Natural killer cell (primary cell): ENCODE measurements around the gene OSBPL3. TPM values are rescaled to one million over a fixed set of nuclear protein-coding genes. Genes with fewer than 3 reads are reported as not detected.

ENCODE experiments used
- ATAC-seq, 3 donors: fragments of 150-1000 bp in 2 of 3; fragments of 200-7000 bp in 1 of 3; cut with Tn5 transposase; 1 replicate in 1 of 3; 2 replicates in 2 of 3; pipeline ENCODE4 v1.10.0; 2021; ENCODE audit warnings: mild to moderate bottlenecking in 2 of 3, moderate library complexity in 2 of 3
- DNase-seq, 2 donors: peaks; one replicate each; pipeline versions ENCODE4 v3.0.0 to v3.0.0-alpha.2; 2013 to 2021; ENCODE audit warnings: mixed read lengths in 1 of 2
- H3K27ac ChIP-seq: one replicate; pipeline ENCODE4 v1.5.1; 2013; ENCODE audit warnings: mild to moderate bottlenecking, low read length
- H3K27me3 ChIP-seq: one replicate; pipeline ENCODE4 v1.6.1; 2013; ENCODE audit warnings: low read length; ENCODE audit not compliant: control insufficient read depth, insufficient read depth
- H3K36me3 ChIP-seq: one replicate; pipeline ENCODE4 v1.6.1; 2013; ENCODE audit warnings: low read length; ENCODE audit not compliant: control insufficient read depth, insufficient read depth
- H3K4me1 ChIP-seq: one replicate; pipeline ENCODE4 v1.6.1; 2013; ENCODE audit warnings: low read length; ENCODE audit not compliant: control insufficient read depth, insufficient read depth
- H3K4me3 ChIP-seq: one replicate; pipeline ENCODE4 v1.5.1; 2013; ENCODE audit warnings: low read length
- H3K9me3 ChIP-seq: one replicate; pipeline ENCODE4 v1.6.1; 2013; ENCODE audit warnings: low read length; ENCODE audit not compliant: control insufficient read depth, insufficient read depth
- H3K27ac Mint-ChIP-seq, 2 donors: one replicate each; pipeline ENCODE4 v1.8.0; 2022; ENCODE audit warnings: mild to moderate bottlenecking in 2 of 2, mixed read lengths in 2 of 2, moderate library complexity in 1 of 2
- H3K27me3 Mint-ChIP-seq, 2 donors: one replicate each; pipeline ENCODE4 v1.8.0; 2022; ENCODE audit warnings: low read depth in 2 of 2, mixed read lengths in 2 of 2
- H3K36me3 Mint-ChIP-seq: one replicate; pipeline ENCODE4 v1.8.0; 2022; ENCODE audit warnings: mixed read lengths
- H3K4me1 Mint-ChIP-seq, 2 donors: one replicate each; pipeline ENCODE4 v1.8.0; 2022; ENCODE audit warnings: mixed read lengths in 2 of 2
- H3K4me3 Mint-ChIP-seq: one replicate; pipeline ENCODE4 v1.8.0; 2022; ENCODE audit warnings: mild to moderate bottlenecking, moderate library complexity, mixed read lengths
- H3K9me3 Mint-ChIP-seq, 2 donors: one replicate each; pipeline ENCODE4 v1.8.0; 2022; ENCODE audit warnings: mixed read lengths in 2 of 2
- WGBS: methylation state at CpG from one replicate; pipeline ENCODE4 v1.1.7; 2013; ENCODE audit warnings: missing lambda C conversion rate; ENCODE audit not compliant: insufficient coverage; 5-methylcytosine and 5-hydroxymethylcytosine counted together
- intact Hi-C: fragments of 100-400 bp; cut with micrococcal nuclease; formaldehyde crosslinking; loops from one replicate; pipeline ENCODE4 v1.14.2; 2022
- total RNA-seq, 4 donors: library from RNA; stranded (reverse); fragments of 120-200 nt in 1 of 4; gene quantifications; one replicate each; pipeline versions ENCODE4 v1.2.3 to v1.2.4, GENCODE V29; 2013 to 2022
- TF ChIP-seq, protein P1 (sequence below): fragments of 200-600 bp; IDR thresholded peaks from one replicate; pipeline ENCODE4 v1.8.0; 2022; ENCODE audit warnings: antibody characterized with exemption

The OSBPL3 gene
- total RNA-seq, 3 donors from 2014 or later (not counting 1 experiment from before 2014, with no cell fraction given) = 50.7 to 99.1 (median 65.1) TPM

DNA sequence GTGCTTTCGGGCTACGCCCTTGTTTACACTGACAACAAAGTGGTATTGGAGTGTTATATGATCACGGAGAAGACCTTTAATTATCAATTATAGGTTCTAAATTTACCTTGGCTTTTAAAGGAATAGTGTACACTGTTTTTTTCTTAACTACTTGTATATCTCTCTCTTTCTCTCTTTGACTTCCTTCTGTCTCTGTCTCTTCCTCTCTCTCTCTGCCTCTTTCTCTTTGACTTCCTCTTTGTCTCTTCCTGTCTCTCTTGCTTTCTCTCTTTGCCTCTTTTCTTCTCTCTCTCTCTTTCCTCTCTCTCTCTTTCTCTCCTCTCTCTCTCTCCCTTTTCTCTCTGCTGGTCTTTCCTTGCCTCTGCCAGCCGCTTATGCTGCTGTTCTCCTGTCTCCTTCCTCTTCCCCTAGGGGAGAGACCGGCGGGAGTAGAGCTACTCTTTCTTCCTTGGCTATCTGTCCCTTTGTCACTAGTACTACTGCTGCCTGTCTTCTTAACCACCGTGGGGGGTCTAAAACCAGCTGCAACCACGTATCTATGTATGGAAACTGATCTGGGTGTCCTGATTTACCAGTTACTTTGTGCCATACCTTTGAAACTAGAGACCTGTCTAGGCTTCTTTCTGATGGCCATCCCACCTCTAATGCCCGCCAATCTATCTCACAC is 185.9 kb downstream of the OSBPL3 start:
- peaks cover 8% of the 10 kb centered on the region for H3K36me3 Mint-ChIP-seq
- TF ChIP-seq, protein P1, sequence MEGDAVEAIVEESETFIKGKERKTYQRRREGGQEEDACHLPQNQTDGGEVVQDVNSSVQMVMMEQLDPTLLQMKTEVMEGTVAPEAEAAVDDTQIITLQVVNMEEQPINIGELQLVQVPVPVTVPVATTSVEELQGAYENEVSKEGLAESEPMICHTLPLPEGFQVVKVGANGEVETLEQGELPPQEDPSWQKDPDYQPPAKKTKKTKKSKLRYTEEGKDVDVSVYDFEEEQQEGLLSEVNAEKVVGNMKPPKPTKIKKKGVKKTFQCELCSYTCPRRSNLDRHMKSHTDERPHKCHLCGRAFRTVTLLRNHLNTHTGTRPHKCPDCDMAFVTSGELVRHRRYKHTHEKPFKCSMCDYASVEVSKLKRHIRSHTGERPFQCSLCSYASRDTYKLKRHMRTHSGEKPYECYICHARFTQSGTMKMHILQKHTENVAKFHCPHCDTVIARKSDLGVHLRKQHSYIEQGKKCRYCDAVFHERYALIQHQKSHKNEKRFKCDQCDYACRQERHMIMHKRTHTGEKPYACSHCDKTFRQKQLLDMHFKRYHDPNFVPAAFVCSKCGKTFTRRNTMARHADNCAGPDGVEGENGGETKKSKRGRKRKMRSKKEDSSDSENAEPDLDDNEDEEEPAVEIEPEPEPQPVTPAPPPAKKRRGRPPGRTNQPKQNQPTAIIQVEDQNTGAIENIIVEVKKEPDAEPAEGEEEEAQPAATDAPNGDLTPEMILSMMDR = no peak
- Histone ChIP-seq H3K27ac (no peak overlapping the region), H3K27me3 (no peaks in the 10 kb centered on the region), H3K4me3 (no peak overlapping the region), H3K4me1 (no peaks in the 10 kb centered on the region), H3K36me3 (peaks cover 18% of the 10 kb centered on the region), H3K9me3 (no peaks in the 10 kb centered on the region)
- H3K27me3 Mint-ChIP-seq = no peaks in the 10 kb centered on the region
- 77% methylated on average over 8 of the region's 9 CpGs for WGBS
- intact Hi-C loops = no loop called here
- H3K9me3 Mint-ChIP-seq = no peaks in the 10 kb centered on the region
- ATAC-seq = no peak
- H3K27ac Mint-ChIP-seq = peak overlapping the region; percentile 6 to 60
- H3K4me1 Mint-ChIP-seq = peaks cover 12 to 14% of the 10 kb centered on the region in 2 donors
- no peak overlapping the region for H3K4me3 Mint-ChIP-seq
- DNase-seq = no peak

DNA sequence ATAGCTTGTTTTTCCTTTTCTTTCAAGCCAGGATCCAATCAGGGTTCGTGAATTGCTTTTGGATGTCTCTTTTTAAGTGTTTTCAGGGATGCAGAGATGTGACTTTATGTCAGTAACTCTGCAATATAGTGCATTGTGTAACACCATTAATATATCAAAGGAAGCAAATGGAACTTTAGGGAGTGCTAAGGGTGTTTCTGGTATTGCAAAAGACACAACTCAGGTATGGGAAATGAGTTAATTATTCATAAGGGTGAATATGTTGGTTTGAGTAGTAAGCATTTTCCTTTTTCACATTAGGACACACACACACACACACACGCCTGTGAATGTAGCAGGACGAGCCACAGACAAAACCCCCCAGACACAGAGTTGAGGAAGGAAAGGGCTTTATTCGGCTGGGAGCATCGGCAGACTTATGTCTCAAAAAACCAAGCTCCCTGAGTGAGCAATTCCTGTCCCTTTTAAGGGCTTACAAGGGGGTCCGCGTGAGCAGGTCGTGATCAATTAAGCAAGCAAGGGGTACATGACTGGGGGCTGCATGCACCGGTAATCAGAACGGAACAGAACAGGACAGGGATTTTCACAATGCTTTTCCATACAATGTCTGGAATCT is 190.9 kb downstream of the OSBPL3 start:
- Mint-ChIP-seq H3K4me1 (peaks cover 3 to 4% of the 10 kb centered on the region in 2 donors), H3K27ac (no peak overlapping the region), H3K9me3 (no peaks in the 10 kb centered on the region), H3K36me3 (no peaks in the 10 kb centered on the region), H3K4me3 (no peak overlapping the region), H3K27me3 (no peaks in the 10 kb centered on the region)
- ATAC-seq (no peak), DNase-seq (no peak)
- Histone ChIP-seq H3K36me3 (no peaks in the 10 kb centered on the region), H3K27ac (no peak overlapping the region), H3K9me3 (no peaks in the 10 kb centered on the region), H3K27me3 (no peaks in the 10 kb centered on the region), H3K4me1 (no peaks in the 10 kb centered on the region), H3K4me3 (no peak overlapping the region)
- intact Hi-C loops = no loop called here
- 95% methylated on average over 9 of the region's 10 CpGs for WGBS
- TF ChIP-seq, protein P1 = no peak

DNA sequence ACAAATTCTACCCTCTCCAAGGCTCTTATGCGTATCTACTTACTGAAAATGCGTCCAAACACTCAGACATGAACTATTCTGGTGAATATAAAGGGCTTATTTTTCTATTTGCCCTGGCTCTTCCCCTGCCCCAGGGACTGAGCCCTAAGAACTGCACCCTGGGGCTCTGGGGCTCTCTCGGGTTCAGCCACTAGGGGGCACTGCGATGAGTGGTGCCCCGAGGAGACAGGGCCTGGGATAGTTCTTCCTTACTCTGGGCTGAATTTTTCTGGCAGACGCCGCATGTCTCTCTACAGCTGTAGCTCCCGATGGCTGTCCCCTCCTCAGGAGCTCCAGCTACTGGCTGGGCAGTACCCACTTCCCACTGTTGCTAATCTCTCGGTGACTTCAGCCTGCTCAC is 191.9 kb downstream of the OSBPL3 start:
- Histone ChIP-seq H3K36me3 (no peaks in the 10 kb centered on the region), H3K27me3 (no peaks in the 10 kb centered on the region), H3K27ac (no peak overlapping the region), H3K4me1 (no peaks in the 10 kb centered on the region), H3K4me3 (no peak overlapping the region), H3K9me3 (no peaks in the 10 kb centered on the region)
- H3K36me3 Mint-ChIP-seq = no peaks in the 10 kb centered on the region
- 97% methylated on average over 9 of the region's 9 CpGs for WGBS
- no peaks in the 10 kb centered on the region for H3K27me3 Mint-ChIP-seq
- no peaks in the 10 kb centered on the region for H3K4me1 Mint-ChIP-seq
- H3K4me3 Mint-ChIP-seq = no peak overlapping the region
- H3K9me3 Mint-ChIP-seq = no peaks in the 10 kb centered on the region
- ATAC-seq (no peak), DNase-seq (no peak)
- no peak overlapping the region for H3K27ac Mint-ChIP-seq
- TF ChIP-seq, protein P1 = no peak
- intact Hi-C loops = no loop called here
